ENCODE results near the gene SLC7A8.

Gene SLC7A8

DNA sequence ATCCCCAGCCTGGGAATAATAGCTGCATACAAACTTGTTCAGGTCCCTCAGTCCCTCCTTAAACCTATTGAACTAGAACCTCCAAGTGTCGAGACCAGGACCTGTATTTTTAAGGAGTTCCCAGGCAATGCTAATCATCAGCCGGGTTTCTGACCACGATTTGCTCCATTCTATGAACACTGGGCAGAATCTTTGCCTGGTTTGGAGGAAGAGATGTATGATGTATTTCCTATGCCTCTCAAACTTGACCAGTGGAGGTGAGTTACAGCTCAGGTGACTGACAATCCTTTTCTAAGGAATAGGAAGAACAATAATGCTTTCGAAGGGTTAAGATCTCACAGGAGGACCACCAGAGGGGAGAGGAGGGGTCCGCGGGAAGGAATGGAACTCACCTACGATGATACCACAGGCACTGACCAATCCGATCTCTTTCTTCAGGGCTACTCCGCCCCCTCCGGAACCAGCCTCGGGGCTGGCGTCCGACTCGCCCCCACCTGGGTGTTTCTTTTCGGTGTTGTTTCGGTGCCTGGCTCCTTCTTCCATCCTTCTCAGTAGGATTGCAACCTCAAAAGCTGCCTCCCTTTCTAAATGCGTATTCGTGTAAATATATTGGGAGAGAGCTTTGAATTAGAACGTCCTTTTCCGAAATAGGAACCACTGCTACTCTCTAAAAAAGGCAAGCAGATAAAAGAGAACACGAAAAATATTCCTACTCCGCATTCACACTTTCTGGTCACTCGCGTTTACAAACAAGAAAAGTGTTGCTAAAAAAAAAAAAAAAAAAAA, 895 bp downstream of the SLC7A8 start:
- DNase-seq (ENCODE audit: low read depth), result no peak

GRCh38 chr14:23181946-23182345, 1.5 kb downstream of the SLC7A8 start:
- no peak for DNase-seq (ENCODE audit: low read depth)

- no peak for DNase-seq (ENCODE audit: low read depth)
Measured at GRCh38 chr14:23181453-23181852, 2.0 kb downstream of the SLC7A8 start.

GRCh38 chr14:23177181-23177580, 6.3 kb downstream of the SLC7A8 start:
- no peak for DNase-seq (ENCODE audit: low read depth)

- no peak for DNase-seq (ENCODE audit: low read depth)
Measured at GRCh38 chr14:23175823-23176222, 7.6 kb downstream of the SLC7A8 start.

DNA sequence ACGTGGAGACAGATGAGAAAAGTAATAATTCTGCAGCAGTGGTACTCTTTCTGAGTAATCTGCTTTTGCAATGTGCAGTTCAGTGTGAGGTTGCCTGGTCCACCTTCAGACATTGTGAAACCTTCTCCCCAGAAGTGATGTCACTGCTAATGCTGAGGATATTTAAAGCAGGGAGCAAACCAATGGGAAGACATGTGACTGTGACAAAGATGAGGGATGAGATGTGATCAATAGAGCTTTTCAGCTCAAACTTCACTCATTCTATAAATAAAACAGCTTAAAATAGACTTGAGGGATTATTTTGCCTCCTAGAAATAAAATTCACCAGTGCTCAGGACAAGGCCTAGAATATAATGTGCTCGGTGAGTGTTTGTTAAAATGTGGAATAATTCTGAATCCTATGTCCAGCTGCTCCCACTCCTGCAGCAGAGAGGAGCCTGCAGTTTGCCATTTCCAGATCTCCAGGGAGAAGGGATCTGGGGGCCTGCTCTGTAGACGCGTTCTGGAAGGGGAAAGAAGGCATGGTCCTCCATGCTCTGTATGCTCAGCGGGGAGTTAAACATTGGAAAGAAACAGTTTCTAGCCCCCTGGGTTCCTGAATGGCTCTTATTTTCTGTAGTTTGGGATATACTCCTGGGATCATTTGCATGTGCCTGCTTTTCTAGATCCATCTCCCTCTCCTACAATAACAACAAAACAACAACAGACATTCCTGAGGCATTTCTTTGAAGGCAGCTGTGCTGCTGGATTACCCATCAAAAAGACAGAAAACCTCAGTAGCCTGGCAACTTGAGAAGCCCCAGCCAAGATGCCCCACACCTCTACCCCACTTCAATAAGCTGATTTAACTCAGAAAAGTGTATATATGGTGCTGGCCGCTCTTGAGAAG, 8.9 kb downstream of the SLC7A8 start:
- no peak for DNase-seq (ENCODE audit: low read depth)

GRCh38 chr14:23173796-23174195, 9.7 kb downstream of the SLC7A8 start:
- no peak for DNase-seq (ENCODE audit: low read depth)

- no peak for DNase-seq (ENCODE audit: low read depth)
Measured at GRCh38 chr14:23173031-23173430, 10.4 kb downstream of the SLC7A8 start.

DNA sequence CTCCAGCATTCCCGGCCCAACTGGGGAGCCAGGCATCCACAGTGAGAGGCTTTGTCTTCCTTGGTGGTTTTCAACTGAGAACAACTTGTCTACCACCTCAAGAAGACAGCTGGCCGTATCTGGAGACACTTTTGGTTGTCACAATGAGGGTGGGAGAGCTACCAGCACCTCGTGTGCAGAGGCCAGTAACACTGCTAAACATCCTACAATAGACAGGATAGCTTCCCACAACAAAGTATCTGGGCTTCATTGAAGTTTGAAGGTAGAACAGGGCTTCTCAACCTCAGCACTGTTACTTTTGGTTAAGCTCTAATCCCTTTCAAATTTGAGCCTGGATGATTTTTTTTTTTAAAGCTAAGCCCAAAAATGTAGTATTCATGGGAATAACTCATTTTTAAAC, 10.9 kb downstream of the SLC7A8 start:
- DNase-seq (ENCODE audit: low read depth), result no peak

GRCh38 chr14:23172096-23172495, 11.4 kb downstream of the SLC7A8 start:
- DNase-seq (ENCODE audit: low read depth), result no peak

DNA sequence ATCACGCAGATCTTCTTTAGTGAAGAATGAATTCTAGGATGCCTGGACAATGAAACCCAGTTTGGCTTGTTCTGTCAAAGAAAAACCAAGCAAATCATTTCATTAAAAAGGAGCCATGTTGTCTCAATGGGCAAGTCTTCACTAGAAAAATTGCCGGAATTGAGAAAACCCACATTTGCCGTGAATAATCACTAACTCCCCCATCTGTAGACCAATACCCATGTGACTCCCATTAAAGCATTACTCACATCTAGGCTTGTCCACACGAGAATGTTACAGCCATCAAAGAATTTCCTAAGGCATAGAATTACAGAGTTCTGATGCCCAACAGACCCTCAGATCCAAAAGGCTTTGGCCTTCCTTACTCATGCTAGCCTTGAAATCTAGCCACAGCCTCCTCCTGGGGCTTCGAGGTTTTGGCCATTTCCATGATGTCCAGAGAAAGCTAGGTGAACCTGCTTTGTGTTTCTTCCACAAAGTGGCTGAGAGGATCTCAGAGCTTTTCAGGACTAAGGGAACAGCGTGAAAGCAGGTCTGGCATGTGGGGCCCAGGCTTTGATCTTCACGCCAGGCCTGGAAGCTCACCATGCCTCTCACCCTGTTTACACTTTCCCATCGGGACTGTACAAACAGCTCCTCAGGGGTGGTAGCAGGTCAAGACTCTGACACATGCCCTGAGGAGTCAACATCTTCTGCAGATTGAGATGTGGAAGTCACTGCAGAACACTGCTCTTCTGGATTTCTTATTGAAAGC, 12.1 kb downstream of the SLC7A8 start:
- DNase-seq (ENCODE audit: low read depth), result peak; percentile 37

DNA sequence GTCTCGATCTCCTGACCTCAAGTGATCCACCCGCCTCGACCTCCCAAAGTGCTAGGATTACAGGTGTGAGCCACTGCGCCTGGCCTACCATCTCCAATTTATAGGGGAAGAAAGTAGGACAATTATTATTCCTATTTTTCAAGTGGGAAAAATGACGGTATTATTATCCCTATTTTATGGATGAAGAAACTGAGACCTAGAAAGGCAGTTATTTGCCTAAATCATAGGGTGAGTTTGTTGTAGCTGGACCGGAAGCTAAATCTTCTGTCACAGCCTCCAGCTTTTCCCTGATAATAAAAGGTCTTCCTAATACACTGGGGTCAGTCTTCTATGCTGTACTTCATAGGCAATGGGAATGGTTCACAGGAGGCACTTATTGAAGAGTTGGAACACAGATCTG, 13.8 kb downstream of the SLC7A8 start:
- no peak for DNase-seq (ENCODE audit: low read depth)

GRCh38 chr14:23168246-23168645, 15.2 kb downstream of the SLC7A8 start:
- no peak for DNase-seq (ENCODE audit: low read depth)

- DNase-seq (ENCODE audit: low read depth), result no peak
Measured at GRCh38 chr14:23167116-23167847, 16.2 kb downstream of the SLC7A8 start.

GRCh38 chr14:23164949-23165348, 18.5 kb downstream of the SLC7A8 start:
- no peak for DNase-seq (ENCODE audit: low read depth)

DNA sequence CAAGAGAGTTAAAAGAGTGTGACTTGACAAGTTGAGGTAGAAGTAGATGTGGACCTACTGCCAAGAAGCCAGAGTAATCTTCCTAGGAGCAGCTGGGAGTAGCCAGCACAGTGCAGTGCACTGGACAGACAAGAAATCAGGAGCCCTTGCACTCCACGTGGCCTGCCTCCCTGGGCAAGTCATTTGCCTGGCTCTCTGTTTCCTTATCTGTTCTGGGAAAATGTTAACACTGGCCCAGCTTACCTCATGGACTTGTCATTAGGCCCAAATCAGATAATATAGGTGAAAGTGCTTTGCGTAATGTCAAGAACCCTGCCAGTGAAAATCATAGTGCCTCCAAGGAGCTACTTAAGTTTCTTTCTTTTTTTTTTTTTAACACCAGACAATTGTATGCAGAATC, 19.2 kb downstream of the SLC7A8 start:
- no peak for DNase-seq (ENCODE audit: low read depth)

DNA sequence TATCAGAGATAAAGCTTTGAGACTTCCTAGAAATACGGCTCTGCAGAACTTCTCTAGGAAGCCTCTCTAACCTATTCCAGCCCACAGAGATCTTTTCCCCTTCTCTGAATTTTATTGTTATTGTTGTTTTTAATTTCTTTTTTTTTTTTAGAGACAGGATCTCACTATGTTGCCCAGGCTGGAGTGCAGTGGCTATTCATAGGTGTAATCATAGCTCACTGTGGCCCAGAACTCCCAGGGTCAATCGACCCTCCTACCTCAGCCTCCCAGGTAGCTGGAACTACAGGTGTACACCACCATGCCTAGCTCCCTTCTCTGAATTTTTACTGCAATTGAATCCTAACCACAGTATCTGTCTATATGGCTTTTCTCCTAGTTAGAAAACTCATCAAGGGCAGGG, 19.6 kb downstream of the SLC7A8 start:
- DNase-seq (ENCODE audit: low read depth), result no peak

DNA sequence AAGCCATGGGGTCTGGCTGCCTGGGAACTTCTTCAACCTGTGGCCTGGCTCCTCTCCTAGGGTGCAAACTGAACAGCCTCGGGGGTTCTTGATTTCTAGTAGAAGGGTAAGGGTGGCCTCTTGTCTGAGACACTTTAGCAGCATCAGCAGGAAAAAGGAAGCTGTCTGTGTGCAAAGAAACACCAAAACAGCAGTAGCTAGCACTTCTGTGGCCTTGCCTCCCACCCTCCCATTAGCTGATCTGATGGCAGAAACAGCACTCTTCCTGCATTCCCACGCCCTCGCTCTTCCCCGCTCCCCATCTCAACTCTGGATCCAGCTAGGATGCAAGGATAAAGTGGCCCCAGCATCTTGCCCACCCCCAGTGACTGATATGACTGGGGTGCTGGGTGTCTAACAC, 20.7 kb downstream of the SLC7A8 start:
- no peak for DNase-seq (ENCODE audit: low read depth)

DNA sequence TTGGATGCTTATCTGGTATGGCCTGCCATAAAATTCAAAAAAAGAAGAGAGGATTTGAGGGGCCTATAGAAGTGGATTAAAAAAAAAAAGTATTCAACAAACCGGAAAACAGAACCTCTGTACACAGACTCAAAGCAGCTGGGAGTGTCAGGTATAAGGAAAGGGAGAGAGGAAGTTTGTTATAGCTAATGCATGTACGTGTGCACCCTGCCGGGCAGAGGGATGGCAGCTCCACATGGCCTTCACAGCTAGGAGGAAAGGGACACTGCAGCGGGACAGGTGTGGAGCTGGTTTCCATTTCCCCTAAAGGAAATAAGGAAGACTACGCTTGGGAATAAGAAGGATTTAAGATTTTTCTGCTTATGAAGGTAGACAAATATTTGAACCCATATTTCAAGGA, 21.5 kb downstream of the SLC7A8 start:
- no peak for DNase-seq (ENCODE audit: low read depth)

DNA sequence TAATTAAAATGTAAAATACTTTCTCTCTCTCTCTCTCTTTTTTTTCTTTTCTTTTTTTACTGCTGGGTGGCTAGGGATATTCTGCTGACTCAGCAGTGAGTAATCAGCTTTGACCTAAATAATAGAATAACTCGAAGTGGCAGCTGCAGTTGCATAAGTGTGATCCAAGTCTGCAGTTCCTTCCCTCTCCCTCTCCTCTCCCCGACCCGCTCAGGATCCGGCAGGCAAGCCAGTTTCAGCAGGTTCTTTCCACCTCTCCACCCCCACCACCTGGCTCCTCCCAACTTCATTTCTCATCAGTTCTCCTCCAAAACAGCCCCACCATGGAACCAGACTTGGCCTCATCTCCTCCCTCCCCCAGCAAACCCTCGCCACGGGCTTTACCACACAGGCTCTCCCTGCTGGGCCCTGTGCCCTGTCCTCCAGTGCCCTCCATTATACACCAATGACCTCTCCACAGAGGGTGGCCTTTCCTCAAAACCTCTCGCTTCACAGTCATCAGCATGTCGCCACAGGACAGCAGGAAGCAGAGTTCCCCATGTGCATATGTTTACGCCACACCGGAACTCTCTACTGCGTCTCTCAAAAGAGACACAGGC, 22.4 kb downstream of the SLC7A8 start:
- DNase-seq (ENCODE audit: low read depth), result peak; percentile 55

DNA sequence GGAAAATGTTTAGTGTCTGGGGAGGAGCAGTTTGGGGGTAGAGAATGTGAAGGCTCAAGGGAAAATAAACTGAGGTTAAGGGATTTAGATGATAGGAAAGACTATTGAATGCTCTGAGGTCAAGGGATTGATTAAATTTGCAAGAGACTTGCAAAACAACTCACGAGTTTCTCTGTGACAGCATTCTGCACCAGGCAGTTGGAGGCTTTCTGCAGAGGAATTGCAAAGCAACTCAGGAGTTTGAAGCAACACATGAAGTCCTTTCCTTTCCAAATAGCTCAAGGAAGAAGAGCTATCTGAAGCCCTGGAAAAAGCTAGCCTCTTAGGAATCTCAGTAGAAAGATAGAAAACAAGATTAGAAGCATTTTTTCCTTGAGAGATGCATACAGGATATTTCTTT, 23.9 kb downstream of the SLC7A8 start:
- DNase-seq (ENCODE audit: low read depth), result no peak

GRCh38 chr14:23158779-23159178, 24.7 kb downstream of the SLC7A8 start:
- DNase-seq (ENCODE audit: low read depth), result no peak
